HEK293 (cell line): Measurements from ENCODE around the gene NARF.

Source experiments
- CTCF ChIP-seq: fragments of 450-650 bp; formaldehyde crosslinking; IDR thresholded peaks from 2 replicates; pipeline ENCODE4 v1.5.1; 2016; ENCODE audit warnings: missing biosample characterization, missing genetic modification characterization
- MEIS1 ChIP-seq: sonication (generic); formaldehyde crosslinking; IDR thresholded peaks from 2 replicates; pipeline ENCODE4 v1.8.1; 2022; ENCODE audit warnings: missing genetic modification reagents, mild to moderate bottlenecking, borderline replicate concordance
- SP2 ChIP-seq: fragments of 450-650 bp; formaldehyde crosslinking; IDR thresholded peaks from 2 replicates; pipeline ENCODE4 v1.5.1; 2016; ENCODE audit warnings: missing biosample characterization, missing genetic modification characterization
- TRIM28 ChIP-seq: IDR thresholded peaks from 2 replicates; pipeline ENCODE4 v1.6.1; 2011; ENCODE audit warnings: low read length, control low read depth, borderline replicate concordance
- ZBTB21 ChIP-seq: fragments of 450-650 bp; formaldehyde crosslinking; IDR thresholded peaks from 2 replicates; pipeline ENCODE4 v1.5.1; 2017; ENCODE audit warnings: missing biosample characterization, missing genetic modification characterization
- ZFP41 ChIP-seq: fragments of 450-650 bp; formaldehyde crosslinking; IDR thresholded peaks from 2 replicates; pipeline ENCODE4 v1.5.1; 2016; ENCODE audit warnings: missing biosample characterization, missing genetic modification characterization, borderline replicate concordance
- ZNF610 ChIP-seq: fragments of 450-650 bp; formaldehyde crosslinking; IDR thresholded peaks from 2 replicates; pipeline ENCODE4 v1.5.1; 2016; ENCODE audit warnings: missing biosample characterization, missing genetic modification characterization, borderline replicate concordance
- ZNF623 ChIP-seq: fragments of 450-650 bp; formaldehyde crosslinking; IDR thresholded peaks from 2 replicates; pipeline ENCODE4 v1.5.1; 2016; ENCODE audit warnings: missing biosample characterization, missing genetic modification characterization
- TF ChIP-seq, protein P1 (sequence below): fragments of 450-650 bp; formaldehyde crosslinking; IDR thresholded peaks from 2 replicates; pipeline ENCODE4 v1.5.1; 2016; ENCODE audit warnings: missing biosample characterization, missing genetic modification characterization
- TF ChIP-seq, protein P2 (sequence below): fragments of 450-650 bp; formaldehyde crosslinking; IDR thresholded peaks from 2 replicates; pipeline ENCODE4 v1.5.1; 2016; ENCODE audit warnings: missing biosample characterization, missing genetic modification characterization
- TF ChIP-seq, protein P3 (sequence below): fragments of 450-650 bp; formaldehyde crosslinking; IDR thresholded peaks from 2 replicates; pipeline ENCODE4 v1.5.1; 2016; ENCODE audit warnings: missing biosample characterization, missing genetic modification characterization

- TF ChIP-seq ZBTB21 = no peak
- TF ChIP-seq ZNF610 (tag by site-specific recombination) = no peak
- TF ChIP-seq SP2 = no peak
- no peak for TF ChIP-seq TRIM28
- TF ChIP-seq, protein P1, sequence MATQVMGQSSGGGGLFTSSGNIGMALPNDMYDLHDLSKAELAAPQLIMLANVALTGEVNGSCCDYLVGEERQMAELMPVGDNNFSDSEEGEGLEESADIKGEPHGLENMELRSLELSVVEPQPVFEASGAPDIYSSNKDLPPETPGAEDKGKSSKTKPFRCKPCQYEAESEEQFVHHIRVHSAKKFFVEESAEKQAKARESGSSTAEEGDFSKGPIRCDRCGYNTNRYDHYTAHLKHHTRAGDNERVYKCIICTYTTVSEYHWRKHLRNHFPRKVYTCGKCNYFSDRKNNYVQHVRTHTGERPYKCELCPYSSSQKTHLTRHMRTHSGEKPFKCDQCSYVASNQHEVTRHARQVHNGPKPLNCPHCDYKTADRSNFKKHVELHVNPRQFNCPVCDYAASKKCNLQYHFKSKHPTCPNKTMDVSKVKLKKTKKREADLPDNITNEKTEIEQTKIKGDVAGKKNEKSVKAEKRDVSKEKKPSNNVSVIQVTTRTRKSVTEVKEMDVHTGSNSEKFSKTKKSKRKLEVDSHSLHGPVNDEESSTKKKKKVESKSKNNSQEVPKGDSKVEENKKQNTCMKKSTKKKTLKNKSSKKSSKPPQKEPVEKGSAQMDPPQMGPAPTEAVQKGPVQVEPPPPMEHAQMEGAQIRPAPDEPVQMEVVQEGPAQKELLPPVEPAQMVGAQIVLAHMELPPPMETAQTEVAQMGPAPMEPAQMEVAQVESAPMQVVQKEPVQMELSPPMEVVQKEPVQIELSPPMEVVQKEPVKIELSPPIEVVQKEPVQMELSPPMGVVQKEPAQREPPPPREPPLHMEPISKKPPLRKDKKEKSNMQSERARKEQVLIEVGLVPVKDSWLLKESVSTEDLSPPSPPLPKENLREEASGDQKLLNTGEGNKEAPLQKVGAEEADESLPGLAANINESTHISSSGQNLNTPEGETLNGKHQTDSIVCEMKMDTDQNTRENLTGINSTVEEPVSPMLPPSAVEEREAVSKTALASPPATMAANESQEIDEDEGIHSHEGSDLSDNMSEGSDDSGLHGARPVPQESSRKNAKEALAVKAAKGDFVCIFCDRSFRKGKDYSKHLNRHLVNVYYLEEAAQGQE (tag by site-specific recombination) = no peak
- TF ChIP-seq ZFP41 (tag by site-specific recombination) = no peak
- TF ChIP-seq, protein P2, sequence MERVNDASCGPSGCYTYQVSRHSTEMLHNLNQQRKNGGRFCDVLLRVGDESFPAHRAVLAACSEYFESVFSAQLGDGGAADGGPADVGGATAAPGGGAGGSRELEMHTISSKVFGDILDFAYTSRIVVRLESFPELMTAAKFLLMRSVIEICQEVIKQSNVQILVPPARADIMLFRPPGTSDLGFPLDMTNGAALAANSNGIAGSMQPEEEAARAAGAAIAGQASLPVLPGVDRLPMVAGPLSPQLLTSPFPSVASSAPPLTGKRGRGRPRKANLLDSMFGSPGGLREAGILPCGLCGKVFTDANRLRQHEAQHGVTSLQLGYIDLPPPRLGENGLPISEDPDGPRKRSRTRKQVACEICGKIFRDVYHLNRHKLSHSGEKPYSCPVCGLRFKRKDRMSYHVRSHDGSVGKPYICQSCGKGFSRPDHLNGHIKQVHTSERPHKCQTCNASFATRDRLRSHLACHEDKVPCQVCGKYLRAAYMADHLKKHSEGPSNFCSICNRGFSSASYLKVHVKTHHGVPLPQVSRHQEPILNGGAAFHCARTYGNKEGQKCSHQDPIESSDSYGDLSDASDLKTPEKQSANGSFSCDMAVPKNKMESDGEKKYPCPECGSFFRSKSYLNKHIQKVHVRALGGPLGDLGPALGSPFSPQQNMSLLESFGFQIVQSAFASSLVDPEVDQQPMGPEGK (tag by site-specific recombination) = no peak
- TF ChIP-seq MEIS1 = no peak
- no peak for TF ChIP-seq CTCF (tag by site-specific recombination)
- TF ChIP-seq, protein P3, sequence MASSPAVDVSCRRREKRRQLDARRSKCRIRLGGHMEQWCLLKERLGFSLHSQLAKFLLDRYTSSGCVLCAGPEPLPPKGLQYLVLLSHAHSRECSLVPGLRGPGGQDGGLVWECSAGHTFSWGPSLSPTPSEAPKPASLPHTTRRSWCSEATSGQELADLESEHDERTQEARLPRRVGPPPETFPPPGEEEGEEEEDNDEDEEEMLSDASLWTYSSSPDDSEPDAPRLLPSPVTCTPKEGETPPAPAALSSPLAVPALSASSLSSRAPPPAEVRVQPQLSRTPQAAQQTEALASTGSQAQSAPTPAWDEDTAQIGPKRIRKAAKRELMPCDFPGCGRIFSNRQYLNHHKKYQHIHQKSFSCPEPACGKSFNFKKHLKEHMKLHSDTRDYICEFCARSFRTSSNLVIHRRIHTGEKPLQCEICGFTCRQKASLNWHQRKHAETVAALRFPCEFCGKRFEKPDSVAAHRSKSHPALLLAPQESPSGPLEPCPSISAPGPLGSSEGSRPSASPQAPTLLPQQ (tag by site-specific recombination) = no peak
- TF ChIP-seq ZNF623 (tag by site-specific recombination) = no peak
Measured at GRCh38 chr17:82465023-82465603, 6.6 kb downstream of the NARF start.
